Kidney (tissue), 14 donors: Measurements from ENCODE around the gene CXCL8. TPM values are rescaled to one million over a fixed set of nuclear protein-coding genes. Genes with fewer than 3 reads are reported as not detected.

Source experiments
- DNase-seq, 5 donors: peaks; one replicate each; pipeline ENCODE4 v3.0.0-alpha.2; 2013 to 2020
- FAIRE-seq: peaks from 2 replicates; lab custom pipeline; 2012; peaks lifted over from hg19 to GRCh38; lab: Jason Lieb, UNC
- H3K27ac ChIP-seq, 2 donors: one replicate each; pipeline ENCODE4 v1.7.0; 2013; ENCODE audit warnings: low read depth in 2 of 2, low read length in 2 of 2, inconsistent platforms in 1 of 2
- H3K27me3 ChIP-seq: one replicate; pipeline ENCODE4 v1.7.1; 2013; ENCODE audit warnings: low read length, inconsistent platforms; ENCODE audit not compliant: control insufficient read depth, insufficient read depth
- H3K36me3 ChIP-seq, 3 donors: one replicate each; pipeline versions ENCODE4 v1.7.0 to v1.7.1; 2013; ENCODE audit warnings: low read length in 3 of 3, control low read depth in 1 of 3, inconsistent platforms in 1 of 3; ENCODE audit not compliant: insufficient read depth in 3 of 3, control insufficient read depth in 2 of 3
- H3K4me1 ChIP-seq, 3 donors: one replicate each; pipeline versions ENCODE4 v1.7.0 to v1.7.1; 2013; ENCODE audit warnings: low read length in 3 of 3, inconsistent platforms in 1 of 3, low read depth in 1 of 3; ENCODE audit not compliant: control insufficient read depth in 2 of 3, insufficient read depth in 2 of 3
- H3K4me3 ChIP-seq, 3 donors: one replicate each; pipeline versions ENCODE4 v1.7.0 to v1.8.1; 2013; ENCODE audit warnings: low read length in 3 of 3, control low read depth in 1 of 3, inconsistent platforms in 1 of 3
- H3K9ac ChIP-seq, 3 donors: one replicate each; pipeline versions ENCODE4 v1.7.0 to v1.7.1; 2013; ENCODE audit warnings: low read length in 3 of 3, control low read depth in 1 of 3, inconsistent platforms in 1 of 3
- H3K9me3 ChIP-seq, 3 donors: one replicate each; pipeline versions ENCODE4 v1.7.0 to v1.7.1; 2013; ENCODE audit warnings: low read length in 3 of 3, control low read depth in 1 of 3, inconsistent platforms in 1 of 3; ENCODE audit not compliant: control insufficient read depth in 2 of 3, insufficient read depth in 1 of 3
- intact Hi-C: fragments of 100-400 bp; cut with DNase I; formaldehyde crosslinking; loops from one replicate; pipeline ENCODE4 v1.11.1; 2022
- polyA plus RNA-seq: library from polyadenylated mRNA; stranded (reverse); fragments of 350-450 nt; fragmentation: Illumina TruSeq; extraction: RNeasy Lipid Tissue Mini Kit (QIAGEN cat#74804); gene quantifications from one replicate; pipeline ENCODE4 v1.2.3, GENCODE V29; 2014; ENCODE audit warnings: low read depth, low replicate concordance; ENCODE audit not compliant: insufficient read depth
- total RNA-seq: library from RNA; stranded (reverse); fragmentation: NEBNext Ultra II Directional; extraction: Animal tissue kit (Norgen Biotek cat#: 25700); gene quantifications from one replicate; pipeline ENCODE4 v1.2.1, GENCODE V29; 2021
- TF ChIP-seq, protein P1 (sequence below): IDR thresholded peaks from 3 replicates; pipeline ENCODE4 v1.5.1; 2012; ENCODE audit warnings: mild to moderate bottlenecking, moderate library complexity, borderline replicate concordance; ENCODE audit not compliant: insufficient read depth; ENCODE audit errors: extremely low read depth
- donor health status: control.
- donor health status: control.
- donor health status: control.
- donor health status: control.
- donor health status: control.
- donor health status: DM: yes; HTN: yes; CAD: no.
- donor health status: Normal renal cell carcinoma (clear cell type).

Gene CXCL8
- total and polyA plus RNA-seq, 2 donors from 2014 or later = 1.3 to 4.8 TPM

DNA sequence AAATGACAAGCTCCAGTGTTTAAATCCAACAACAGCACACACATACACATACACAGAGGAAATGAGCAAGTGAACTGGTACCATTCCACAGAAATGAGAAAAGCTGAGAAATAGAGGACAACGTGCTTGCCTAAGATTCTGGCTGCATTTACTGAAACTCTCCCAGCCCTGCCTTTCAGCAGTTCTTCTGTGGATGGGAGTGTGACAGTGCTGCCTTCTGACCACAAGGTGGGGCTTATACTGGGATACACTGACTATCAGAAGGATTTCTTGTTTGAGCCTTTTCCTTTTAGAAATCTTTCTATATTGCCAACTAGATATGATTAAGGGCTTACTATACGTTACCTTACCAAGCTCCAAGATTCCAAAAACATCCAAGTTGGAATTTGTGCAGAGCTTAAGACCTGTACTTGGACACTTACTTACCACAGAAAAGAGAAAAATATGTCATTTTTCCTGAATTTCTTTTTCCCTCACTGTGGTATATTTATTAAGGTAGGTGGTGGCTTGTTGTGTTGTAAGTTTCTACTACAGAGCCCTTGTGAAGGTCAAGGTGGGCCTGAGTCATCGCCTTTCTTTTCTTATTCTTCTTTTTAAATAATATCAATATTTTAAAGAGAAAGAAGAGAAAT lies 10.7 kb upstream of the CXCL8 start:
- Histone ChIP-seq H3K9ac (no peak overlapping the region), H3K9me3 (no peaks in the 10 kb centered on the region), H3K27ac (no peak overlapping the region), H3K4me1 (no peaks in the 10 kb centered on the region), H3K36me3 (no peaks in the 10 kb centered on the region), H3K4me3 (no peak overlapping the region), H3K27me3 (no peaks in the 10 kb centered on the region)
- TF ChIP-seq, protein P1, sequence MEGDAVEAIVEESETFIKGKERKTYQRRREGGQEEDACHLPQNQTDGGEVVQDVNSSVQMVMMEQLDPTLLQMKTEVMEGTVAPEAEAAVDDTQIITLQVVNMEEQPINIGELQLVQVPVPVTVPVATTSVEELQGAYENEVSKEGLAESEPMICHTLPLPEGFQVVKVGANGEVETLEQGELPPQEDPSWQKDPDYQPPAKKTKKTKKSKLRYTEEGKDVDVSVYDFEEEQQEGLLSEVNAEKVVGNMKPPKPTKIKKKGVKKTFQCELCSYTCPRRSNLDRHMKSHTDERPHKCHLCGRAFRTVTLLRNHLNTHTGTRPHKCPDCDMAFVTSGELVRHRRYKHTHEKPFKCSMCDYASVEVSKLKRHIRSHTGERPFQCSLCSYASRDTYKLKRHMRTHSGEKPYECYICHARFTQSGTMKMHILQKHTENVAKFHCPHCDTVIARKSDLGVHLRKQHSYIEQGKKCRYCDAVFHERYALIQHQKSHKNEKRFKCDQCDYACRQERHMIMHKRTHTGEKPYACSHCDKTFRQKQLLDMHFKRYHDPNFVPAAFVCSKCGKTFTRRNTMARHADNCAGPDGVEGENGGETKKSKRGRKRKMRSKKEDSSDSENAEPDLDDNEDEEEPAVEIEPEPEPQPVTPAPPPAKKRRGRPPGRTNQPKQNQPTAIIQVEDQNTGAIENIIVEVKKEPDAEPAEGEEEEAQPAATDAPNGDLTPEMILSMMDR = peak; percentile 76
- intact Hi-C loops = no loop called here
- peak; percentile 39 to 76 (median 57) for DNase-seq
- FAIRE-seq = peak; percentile 19

DNA sequence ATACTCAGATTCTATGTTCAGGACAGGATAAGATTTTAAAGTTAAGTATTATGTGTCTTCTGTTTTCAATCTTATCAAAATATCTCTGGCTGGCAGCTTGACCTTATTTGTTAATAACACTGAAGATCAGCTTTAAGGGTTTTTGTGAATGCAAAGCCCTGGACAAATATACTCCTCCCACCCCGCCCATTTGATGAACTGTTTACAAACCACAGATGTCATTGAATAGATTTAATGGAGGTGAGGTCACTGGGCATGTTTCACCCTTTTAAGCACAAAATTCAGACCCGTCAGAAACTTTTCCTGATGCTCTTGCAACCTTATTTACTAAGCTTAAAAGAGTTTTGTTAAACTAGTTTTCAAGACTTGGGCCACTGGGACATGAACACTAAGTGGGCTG lies 10.1 kb upstream of the CXCL8 start:
- H3K4me1 ChIP-seq = no peaks in the 10 kb centered on the region
- no peak overlapping the region for H3K4me3 ChIP-seq
- TF ChIP-seq, protein P1 = no peak
- no peak overlapping the region for H3K27ac ChIP-seq
- H3K9ac ChIP-seq = no peak overlapping the region
- H3K36me3 ChIP-seq = no peaks in the 10 kb centered on the region
- no peaks in the 10 kb centered on the region for H3K27me3 ChIP-seq
- DNase-seq (no peak), FAIRE-seq (no peak)
- intact Hi-C loops = no loop called here
- H3K9me3 ChIP-seq = no peaks in the 10 kb centered on the region

DNA sequence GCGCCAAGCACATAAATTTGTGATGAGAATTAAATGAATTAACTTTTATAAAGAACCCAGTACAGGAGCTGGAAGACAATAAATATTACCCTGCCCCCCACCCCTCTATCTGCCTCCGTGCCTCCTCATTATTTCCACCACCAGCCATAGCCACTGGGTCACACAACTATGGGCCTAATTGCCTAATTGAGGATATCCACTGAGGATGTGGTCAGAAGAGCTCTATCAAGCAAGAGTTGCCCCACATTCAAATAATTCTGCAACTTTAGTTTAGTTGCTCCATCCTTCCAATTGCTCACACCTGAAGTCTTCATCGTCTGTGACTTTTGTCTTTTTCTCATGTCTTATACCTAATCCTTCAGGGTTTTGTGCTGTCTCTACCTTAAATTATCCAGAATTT lies 9.5 kb upstream of the CXCL8 start:
- H3K9ac ChIP-seq = no peak overlapping the region
- intact Hi-C loops = no loop called here
- TF ChIP-seq, protein P1 = no peak
- no peaks in the 10 kb centered on the region for H3K27me3 ChIP-seq
- no peak for FAIRE-seq
- no peak overlapping the region for H3K27ac ChIP-seq
- no peaks in the 10 kb centered on the region for H3K9me3 ChIP-seq
- H3K4me1 ChIP-seq = no peaks in the 10 kb centered on the region
- H3K36me3 ChIP-seq = no peaks in the 10 kb centered on the region
- no peak for DNase-seq
- H3K4me3 ChIP-seq = no peak overlapping the region
